H9 (cell line): ENCODE results near the gene AKAP17A. TPM values are rescaled to one million over a fixed set of nuclear protein-coding genes. Genes with fewer than 3 reads are reported as not detected.
A peak's percentile ranks its signal among the peaks of the same experiment; 100 is the strongest.

Source experiments
- DNase-seq: peaks from one replicate; pipeline ENCODE4 v3.0.0-alpha.2; 2017
- H2AFZ ChIP-seq: one replicate; pipeline ENCODE4 v1.6.1; 2013; ENCODE audit warnings: mild to moderate bottlenecking, low read length, control low read depth, moderate library complexity
- H2AK5ac ChIP-seq: 2 replicates; pipeline ENCODE4 v1.6.1; 2013; ENCODE audit warnings: low read length, control low read depth, mixed read lengths; ENCODE audit not compliant: insufficient read length
- H2BK120ac ChIP-seq: one replicate; pipeline ENCODE4 v1.6.1; 2013; ENCODE audit warnings: low read depth, mild to moderate bottlenecking, low read length, control low read depth, inconsistent platforms; ENCODE audit not compliant: poor library complexity, severe bottlenecking
- H2BK12ac ChIP-seq: 2 replicates; pipeline ENCODE4 v1.6.1; 2013; ENCODE audit warnings: low read length, control low read depth, mixed read lengths, low read depth; ENCODE audit not compliant: insufficient read length
- H2BK15ac ChIP-seq: 2 replicates; pipeline ENCODE4 v1.6.1; 2013; ENCODE audit warnings: low read depth, low read length, control low read depth
- H2BK20ac ChIP-seq: one replicate; pipeline ENCODE4 v1.6.1; 2013; ENCODE audit warnings: low read depth, mild to moderate bottlenecking, low read length, control low read depth, inconsistent platforms; ENCODE audit not compliant: poor library complexity, severe bottlenecking
- H2BK5ac ChIP-seq: 2 replicates; pipeline ENCODE4 v1.6.1; 2013; ENCODE audit warnings: low read length, control low read depth, mixed read lengths; ENCODE audit not compliant: insufficient read length
- H3K14ac ChIP-seq: 2 replicates; pipeline ENCODE4 v1.6.1; 2013; ENCODE audit warnings: low read length, control low read depth; ENCODE audit not compliant: insufficient read depth
- H3K18ac ChIP-seq: 2 replicates; pipeline ENCODE4 v1.6.1; 2013; ENCODE audit warnings: low read depth, mild to moderate bottlenecking, mixed read lengths, low read length, control low read depth; ENCODE audit not compliant: insufficient read length
- H3K23ac ChIP-seq: 2 replicates; pipeline ENCODE4 v1.6.1; 2013; ENCODE audit warnings: low read length, control low read depth, mixed read lengths, low read depth; ENCODE audit not compliant: insufficient read length
- H3K23me2 ChIP-seq: 2 replicates; pipeline ENCODE4 v1.6.1; 2013; ENCODE audit warnings: low read depth, mild to moderate bottlenecking, mixed read lengths, low read length, control low read depth; ENCODE audit not compliant: insufficient read length, poor library complexity, severe bottlenecking
- H3K27ac ChIP-seq: 2 replicates; pipeline ENCODE4 v1.5.1; 2013; ENCODE audit warnings: low read length, control low read depth, mixed read lengths, low read depth; ENCODE audit not compliant: insufficient read length
- H3K27me3 ChIP-seq: 2 replicates; pipeline ENCODE4 v1.6.1; 2013; ENCODE audit warnings: low read length, control low read depth, inconsistent platforms; ENCODE audit not compliant: insufficient read depth
- H3K4ac ChIP-seq: 2 replicates; pipeline ENCODE4 v1.6.1; 2013; ENCODE audit warnings: low read depth, mild to moderate bottlenecking, control low read depth, inconsistent platforms, low read length, moderate library complexity
- H3K4me1 ChIP-seq: 2 replicates; pipeline ENCODE4 v1.6.1; 2013; ENCODE audit warnings: low read length, control low read depth, inconsistent platforms; ENCODE audit not compliant: insufficient read depth
- H3K4me2 ChIP-seq: 2 replicates; pipeline ENCODE4 v1.6.1; 2013; ENCODE audit warnings: low read length, control low read depth, mixed read lengths; ENCODE audit not compliant: insufficient read length, insufficient read depth
- H3K56ac ChIP-seq: 2 replicates; pipeline ENCODE4 v1.6.1; 2013; ENCODE audit warnings: low read depth, mild to moderate bottlenecking, mixed read lengths, low read length, control low read depth; ENCODE audit not compliant: insufficient read length
- H3K79me1 ChIP-seq: 2 replicates; pipeline ENCODE4 v1.6.1; 2013; ENCODE audit warnings: low read depth, mild to moderate bottlenecking, moderate library complexity, low read length, control low read depth, inconsistent platforms; ENCODE audit not compliant: insufficient read depth, poor library complexity, severe bottlenecking
- H3K79me2 ChIP-seq: 2 replicates; pipeline ENCODE4 v1.6.1; 2013; ENCODE audit warnings: low read length, control low read depth, inconsistent platforms; ENCODE audit not compliant: insufficient read depth
- H3K9ac ChIP-seq: 2 replicates; pipeline ENCODE4 v1.6.1; 2013; ENCODE audit warnings: low read length, control low read depth, mixed read lengths; ENCODE audit not compliant: insufficient read length; ENCODE audit errors: extremely low read depth
- H3K9me3 ChIP-seq: one replicate; pipeline ENCODE4 v1.6.1; 2013; ENCODE audit warnings: low read depth, low read length, inconsistent platforms; ENCODE audit not compliant: control insufficient read depth
- H3T11ph ChIP-seq: one replicate; pipeline ENCODE4 v1.6.1; 2013; ENCODE audit warnings: mild to moderate bottlenecking, low read length, control low read depth, inconsistent platforms
- H4K20me1 ChIP-seq: one replicate; pipeline ENCODE4 v1.6.1; 2013; ENCODE audit not compliant: control insufficient read depth, insufficient read length, insufficient read depth
- H4K5ac ChIP-seq: 2 replicates; pipeline ENCODE4 v1.6.1; 2013; ENCODE audit warnings: low read depth, mild to moderate bottlenecking, mixed read lengths, low read length, control low read depth; ENCODE audit not compliant: insufficient read length
- H4K8ac ChIP-seq: replicated peaks from 2 replicates; pipeline ENCODE4 v1.6.1; 2013; ENCODE audit warnings: low read length, control low read depth, mixed read lengths, low read depth; ENCODE audit not compliant: insufficient read length
- H4K91ac ChIP-seq: 2 replicates; pipeline ENCODE4 v1.6.1; 2013; ENCODE audit warnings: low read depth, mild to moderate bottlenecking, moderate library complexity, mixed read lengths, low read length, control low read depth; ENCODE audit not compliant: insufficient read length
- H3K27ac Mint-ChIP-seq, 3 experiments: 2 replicates in 2 of 3; 3 replicates in 1 of 3; pipeline ENCODE4 v1.8.0; 2020 to 2021; ENCODE audit warnings: mixed read lengths in 3 of 3, mild to moderate bottlenecking in 1 of 3, moderate library complexity in 1 of 3
- H3K27me3 Mint-ChIP-seq: 2 replicates; pipeline ENCODE4 v1.8.0; 2021; ENCODE audit warnings: low read depth, mild to moderate bottlenecking, moderate library complexity, mixed read lengths
- H3K36me3 Mint-ChIP-seq, 3 experiments: 2 replicates in 2 of 3; 3 replicates in 1 of 3; pipeline ENCODE4 v1.8.0; 2020 to 2021; ENCODE audit warnings: low read depth in 3 of 3, mixed read lengths in 3 of 3; ENCODE audit not compliant: insufficient read depth in 1 of 3
- H3K4me1 Mint-ChIP-seq, 2 experiments: 2 replicates each; pipeline ENCODE4 v1.8.0; 2020; ENCODE audit warnings: mixed read lengths in 2 of 2
- H3K4me3 Mint-ChIP-seq, 2 experiments: 2 replicates in 1 of 2; 3 replicates in 1 of 2; pipeline ENCODE4 v1.8.0; 2020 to 2021; ENCODE audit warnings: mild to moderate bottlenecking in 2 of 2, mixed read lengths in 2 of 2, moderate library complexity in 1 of 2
- H3K9me3 Mint-ChIP-seq, 2 experiments: 2 replicates in 1 of 2; 3 replicates in 1 of 2; pipeline ENCODE4 v1.8.0; 2020; ENCODE audit warnings: mild to moderate bottlenecking in 2 of 2, mixed read lengths in 2 of 2, moderate library complexity in 1 of 2
- CTCF ChIP-seq: fragments of 200-600 bp; sonication (generic); conservative IDR thresholded peaks from 3 replicates; pipeline ENCODE4 v1.8.0; 2021; ENCODE audit warnings: antibody characterized with exemption, mild to moderate bottlenecking
- WGBS: extraction: QIAGEN DNeasy Blood & Tissue Kit; methylation state at CpG from one replicate; pipeline ENCODE4 v1.1.7; 2013; ENCODE audit warnings: missing lambda C conversion rate, low lambda C conversion rate, mixed read lengths; ENCODE audit not compliant: insufficient read length; ENCODE audit errors: extremely low coverage; 5-methylcytosine and 5-hydroxymethylcytosine counted together
- total RNA-seq: library from RNA; stranded (reverse); gene quantifications from 2 replicates; pipeline ENCODE4 v1.2.1, GENCODE V29; 2021

Gene AKAP17A
- total RNA-seq, 1 experiment from 2014 or later: 39.7 TPM

GRCh38 chrX:1581132-1581531 lies 10.3 kb upstream of the AKAP17A start:
- DNase-seq: peak; percentile 56
- no peak overlapping the region for H3K4me2 ChIP-seq
- WGBS: no CpG with 5 or more reads among the region's 4 CpGs

More at GRCh38 chrX:1581132-1581531, 10.3 kb upstream of the AKAP17A start:
- no peak overlapping the region for H3T11ph ChIP-seq
- no peak overlapping the region for H3K4ac ChIP-seq
- H3K27me3 Mint-ChIP-seq: peaks cover 3% of the 10 kb centered on the region; the same call in 1 of the 2 replicates
- H3K36me3 Mint-ChIP-seq: no peaks in the 10 kb centered on the region
- no peaks in the 10 kb centered on the region for H4K20me1 ChIP-seq
- H2BK5ac ChIP-seq: no peak overlapping the region
- no peak overlapping the region for H3K27ac ChIP-seq
- no peak overlapping the region for H2BK120ac ChIP-seq
- no peak overlapping the region for H3K27ac Mint-ChIP-seq
- no peak overlapping the region for H4K91ac ChIP-seq
- H3K23me2 ChIP-seq: no peaks in the 10 kb centered on the region
- H3K9ac ChIP-seq: no peak overlapping the region
- no peak overlapping the region for H3K4me3 Mint-ChIP-seq
- H3K23ac ChIP-seq: no peak overlapping the region
- no peak overlapping the region for H4K5ac ChIP-seq
- H3K79me1 ChIP-seq: no peaks in the 10 kb centered on the region
- no peaks in the 10 kb centered on the region for H3K4me1 ChIP-seq
- H3K4me1 Mint-ChIP-seq: peaks cover 0 to 5% of the 10 kb centered on the region in 2 experiments; a peak in 1 of 4 replicates
- H2BK20ac ChIP-seq: no peak overlapping the region
- H3K79me2 ChIP-seq: no peaks in the 10 kb centered on the region
- no peak overlapping the region for H3K18ac ChIP-seq
- peak; percentile 85 for TF ChIP-seq CTCF
- no peak overlapping the region for H2AK5ac ChIP-seq
- H4K8ac ChIP-seq: no peak overlapping the region
- no peaks in the 10 kb centered on the region for H3K27me3 ChIP-seq
- no peaks in the 10 kb centered on the region for H3K9me3 ChIP-seq
- no peak overlapping the region for H3K14ac ChIP-seq
- H2AFZ ChIP-seq: no peak overlapping the region
- no peak overlapping the region for H2BK12ac ChIP-seq
- H2BK15ac ChIP-seq: no peak overlapping the region
- H3K9me3 Mint-ChIP-seq: peaks cover 7 to 12% of the 10 kb centered on the region in 2 experiments; a peak in 4 of 5 replicates
- no peak overlapping the region for H3K56ac ChIP-seq
